ENCODE results near the gene FMNL2. TPM values are rescaled to one million over a fixed set of nuclear protein-coding genes. Genes with fewer than 3 reads are reported as not detected.

FMNL2 gene
- total RNA-seq, 1 experiment from 2014 or later, result 28.1 TPM

GRCh38 chr2:152620985-152621384 is 286.0 kb downstream of the FMNL2 start:
- POLR2A ChIA-PET, result no interaction called here
- Histone ChIP-seq H3K79me2 (ENCODE audit: insufficient read depth, low read length) (no peaks in the 10 kb centered on the region), H2AFZ (ENCODE audit: low read depth, low read length, poor library complexity, severe bottlenecking) (no peak overlapping the region), H3K4me2 (ENCODE audit: low read length) (no peak overlapping the region), H3K4me1 (ENCODE audit: control insufficient read depth in 1 of 2, insufficient read depth in 2 of 2, low read length in 2 of 2) (no peaks in the 10 kb centered on the region), H3K36me3 (ENCODE audit: control insufficient read depth in 1 of 2, insufficient read depth in 2 of 2, low read length in 2 of 2) (peaks cover 4 to 5% of the 10 kb centered on the region in 2 experiments; a peak in 2 of 4 replicates), H3K27me3 (ENCODE audit: insufficient read depth, low read length) (no peaks in the 10 kb centered on the region), H4K20me1 (ENCODE audit: insufficient read depth) (no peaks in the 10 kb centered on the region), H3K27ac (ENCODE audit: low read depth, low read length) (no peak overlapping the region), H3K9ac (ENCODE audit: low read length) (no peak overlapping the region), H3K9me2 (ENCODE audit: insufficient read depth) (no peaks in the 10 kb centered on the region), H3K9me3 (ENCODE audit: control insufficient read depth in 1 of 2, insufficient read depth in 1 of 2, low read depth in 1 of 2, low read length in 2 of 2) (no peaks in the 10 kb centered on the region), H3K4me3 (replicated peaks in 1 of 2; ENCODE audit: low read depth in 1 of 2, low read length in 2 of 2) (no peak overlapping the region)
- no TSS peak for BruUV-seq (replicated peaks)
- CTCF ChIA-PET, result no interaction called here
- intact Hi-C loops (cut with micrococcal nuclease), result loop anchor here (10.0 kb wide), 1 partner anchor 286 kb away; the partner anchor contains the start of gene FMNL2
- no peak for TF ChIP-seq ELF1 (IDR thresholded peaks at IDR 0.05; ENCODE audit: borderline replicate concordance, low read depth)
- TF ChIP-seq CBX3 (IDR thresholded peaks at IDR 0.05; ENCODE audit: low read depth), result no peak
- no peak for TF ChIP-seq TCF7L2 (IDR thresholded peaks at IDR 0.05; ENCODE audit: borderline replicate concordance, extremely low read depth, insufficient read depth, insufficient read length)
- no peak for TF ChIP-seq REST (IDR thresholded peaks at IDR 0.05; ENCODE audit: low read depth)
- no peak for TF ChIP-seq MAX (IDR thresholded peaks at IDR 0.05)
- TF ChIP-seq FOSL1 (IDR thresholded peaks at IDR 0.05; ENCODE audit: low read depth), result no peak
- no peak for TF ChIP-seq CTCF (IDR thresholded peaks at IDR 0.05 in 2 of 3, conservative IDR thresholded peaks at IDR 0.05 in 1 of 3; ENCODE audit: borderline replicate concordance in 1 of 3, insufficient read depth in 1 of 3, low read depth in 2 of 3, low read length in 2 of 3)
- TF ChIP-seq ZBTB33 (IDR thresholded peaks at IDR 0.05; ENCODE audit: extremely low read depth, insufficient replicate concordance, low read length), result no peak
- no peak for TF ChIP-seq YY1 (IDR thresholded peaks at IDR 0.05; ENCODE audit: extremely low read depth, insufficient replicate concordance, low read depth, low read length)
- no peak for TF ChIP-seq SP1 (IDR thresholded peaks at IDR 0.05; ENCODE audit: low read depth)
- no peak for TF ChIP-seq POLR2AphosphoS5 (IDR thresholded peaks at IDR 0.05; ENCODE audit: low read depth, low read length)
- TF ChIP-seq CEBPB (IDR thresholded peaks at IDR 0.05; ENCODE audit: low read depth), result no peak
- no peak for TF ChIP-seq ZNF274 (IDR thresholded peaks at IDR 0.05; ENCODE audit: low read depth, low read length)
- TF ChIP-seq EZH2 (IDR thresholded peaks at IDR 0.05), result no peak
- ATAC-seq (no peak), DNase-seq (ENCODE audit: low read depth, low spot score) (no peak)
- RAD21 ChIA-PET (ENCODE audit: low non-redundant PET in 1 of 2, low total read pairs in 2 of 2, uncharacterized antibody in 2 of 2, unreplicated experiment in 2 of 2), result no interaction called here

Data from HCT116 (cell line).